GOT3 (cell line): Measurements from ENCODE around the gene OR2AE1.
A peak's percentile ranks its signal among the peaks of the same experiment; 100 is the strongest.
"Not testable (repeated sequence)": the region's sequence is repeated elsewhere in the genome, so short reads cannot be mapped to it uniquely, and the experiment has no call there.

ENCODE experiments used
- DNase-seq: peaks from one replicate; lab custom pipeline; 2025; ENCODE audit warnings: mixed read lengths; lab: John Stamatoyannopoulos, UW

Gene OR2AE1

GRCh38 chr7:99876933-99877332, at the start of gene OR2AE1:
Gene OR2AE1, minus strand, starts transcription at chr7:99877033. Its CDS starts 0 bp downstream, at chr7:99877033.
- DNase-seq = no peak

GRCh38 chr7:99926321-99926720, 49.5 kb upstream of the OR2AE1 start:
- DNase-seq = no peak

- no peak for DNase-seq
Measured at GRCh38 chr7:99923200-99923599, 46.4 kb upstream of the OR2AE1 start.

GRCh38 chr7:99920149-99920548, 43.3 kb upstream of the OR2AE1 start:
- DNase-seq = no peak

GRCh38 chr7:99919814-99920112, 42.9 kb upstream of the OR2AE1 start:
- DNase-seq = no peak

- DNase-seq = peak; percentile 68
Measured at GRCh38 chr7:99918959-99919813, 42.4 kb upstream of the OR2AE1 start, which contains the start of gene TRIM4. Gene TRIM4, minus strand, starts transcription at chr7:99919530. Its CDS starts 129 bp downstream, at chr7:99919401.

GRCh38 chr7:99910976-99911375, 34.1 kb upstream of the OR2AE1 start:
- no peak for DNase-seq

- no peak for DNase-seq
Measured at GRCh38 chr7:99901581-99901980, 24.7 kb upstream of the OR2AE1 start.

- DNase-seq = no peak
Measured at GRCh38 chr7:99899830-99900519, 23.1 kb upstream of the OR2AE1 start.

GRCh38 chr7:99898836-99899235, 22.0 kb upstream of the OR2AE1 start:
- no peak for DNase-seq

GRCh38 chr7:99898023-99898357, 21.2 kb upstream of the OR2AE1 start:
- no peak for DNase-seq

GRCh38 chr7:99897322-99898022, 20.6 kb upstream of the OR2AE1 start:
- DNase-seq = no peak

- DNase-seq = no peak
Measured at GRCh38 chr7:99894738-99895137, 17.9 kb upstream of the OR2AE1 start.

- no peak for DNase-seq
Measured at GRCh38 chr7:99893280-99893679, 16.4 kb upstream of the OR2AE1 start.

- not testable (repeated sequence) for DNase-seq
Measured at GRCh38 chr7:99890348-99890747, 13.5 kb upstream of the OR2AE1 start.

GRCh38 chr7:99888366-99888765, 11.5 kb upstream of the OR2AE1 start:
- DNase-seq = not testable (repeated sequence)

GRCh38 chr7:99881370-99881769, 4.5 kb upstream of the OR2AE1 start:
- no peak for DNase-seq

- DNase-seq = no peak
Measured at GRCh38 chr7:99876491-99876890, 342 bp downstream of the OR2AE1 start.

GRCh38 chr7:99868246-99868645, 8.6 kb downstream of the OR2AE1 start:
- no peak for DNase-seq

- DNase-seq = not testable (repeated sequence)
Measured at GRCh38 chr7:99867477-99867876, 9.4 kb downstream of the OR2AE1 start.

- DNase-seq = no peak
Measured at GRCh38 chr7:99863847-99864440, 12.9 kb downstream of the OR2AE1 start.
